ENCODE results near the gene MIAT. TPM values are rescaled to one million over a fixed set of nuclear protein-coding genes. Genes with fewer than 3 reads are reported as not detected.

MIAT gene
- total and polyA plus RNA-seq, 9 of the 15 experiments (the other 6 are each of a cell fraction or from before 2014, with no cell fraction given), result 0.03 to 0.93 (median 0.34) TPM

GRCh38 chr22:26643418-26644100 is 13.8 kb upstream of the MIAT start (continued):
- TF ChIP-seq, protein P1, sequence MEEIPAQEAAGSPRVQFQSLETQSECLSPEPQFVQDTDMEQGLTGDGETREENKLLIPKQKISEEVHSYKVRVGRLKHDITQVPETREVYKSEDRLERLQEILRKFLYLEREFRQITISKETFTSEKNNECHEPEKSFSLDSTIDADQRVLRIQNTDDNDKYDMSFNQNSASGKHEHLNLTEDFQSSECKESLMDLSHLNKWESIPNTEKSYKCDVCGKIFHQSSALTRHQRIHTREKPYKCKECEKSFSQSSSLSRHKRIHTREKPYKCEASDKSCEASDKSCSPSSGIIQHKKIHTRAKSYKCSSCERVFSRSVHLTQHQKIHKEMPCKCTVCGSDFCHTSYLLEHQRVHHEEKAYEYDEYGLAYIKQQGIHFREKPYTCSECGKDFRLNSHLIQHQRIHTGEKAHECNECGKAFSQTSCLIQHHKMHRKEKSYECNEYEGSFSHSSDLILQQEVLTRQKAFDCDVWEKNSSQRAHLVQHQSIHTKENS (CRISPR knock-in tag; IDR thresholded peaks at IDR 0.05), result no peak
- TF ChIP-seq CBFA2T2 (conservative IDR thresholded peaks at IDR 0.05) (0 out of 2 replicates have a peak, but pooled peaks have one; percentile 21), FOXK1 (CRISPR knock-in tag; IDR thresholded peaks at IDR 0.05; ENCODE audit: borderline replicate concordance) (no peak), ZNF444 (CRISPR knock-in tag; IDR thresholded peaks at IDR 0.05) (no peak), TCF7L2 (IDR thresholded peaks at IDR 0.05; ENCODE audit: low read depth, low read length) (no peak), MCM3 (IDR thresholded peaks at IDR 0.05) (no peak), CBX1 (IDR thresholded peaks at IDR 0.05; ENCODE audit: low read depth) (no peak), IFI16 (CRISPR knock-in tag; IDR thresholded peaks at IDR 0.05) (no peak), SAFB2 (IDR thresholded peaks at IDR 0.05; ENCODE audit: borderline replicate concordance, low read depth, low read length, severe bottlenecking) (no peak), HDAC8 (tag; IDR thresholded peaks at IDR 0.05) (no peak), ZNF695 (CRISPR knock-in tag; IDR thresholded peaks at IDR 0.05) (no peak), BHLHE40 (IDR thresholded peaks at IDR 0.05; ENCODE audit: low read length) (peak; percentile 33; the same call in 1 of the 2 replicates), ZNF124 (CRISPR knock-in tag; IDR thresholded peaks at IDR 0.05) (no peak), EP400 (IDR thresholded peaks at IDR 0.05) (no peak), TCF7 (IDR thresholded peaks at IDR 0.05; ENCODE audit: borderline replicate concordance) (no peak)
- TF ChIP-seq, protein P2, sequence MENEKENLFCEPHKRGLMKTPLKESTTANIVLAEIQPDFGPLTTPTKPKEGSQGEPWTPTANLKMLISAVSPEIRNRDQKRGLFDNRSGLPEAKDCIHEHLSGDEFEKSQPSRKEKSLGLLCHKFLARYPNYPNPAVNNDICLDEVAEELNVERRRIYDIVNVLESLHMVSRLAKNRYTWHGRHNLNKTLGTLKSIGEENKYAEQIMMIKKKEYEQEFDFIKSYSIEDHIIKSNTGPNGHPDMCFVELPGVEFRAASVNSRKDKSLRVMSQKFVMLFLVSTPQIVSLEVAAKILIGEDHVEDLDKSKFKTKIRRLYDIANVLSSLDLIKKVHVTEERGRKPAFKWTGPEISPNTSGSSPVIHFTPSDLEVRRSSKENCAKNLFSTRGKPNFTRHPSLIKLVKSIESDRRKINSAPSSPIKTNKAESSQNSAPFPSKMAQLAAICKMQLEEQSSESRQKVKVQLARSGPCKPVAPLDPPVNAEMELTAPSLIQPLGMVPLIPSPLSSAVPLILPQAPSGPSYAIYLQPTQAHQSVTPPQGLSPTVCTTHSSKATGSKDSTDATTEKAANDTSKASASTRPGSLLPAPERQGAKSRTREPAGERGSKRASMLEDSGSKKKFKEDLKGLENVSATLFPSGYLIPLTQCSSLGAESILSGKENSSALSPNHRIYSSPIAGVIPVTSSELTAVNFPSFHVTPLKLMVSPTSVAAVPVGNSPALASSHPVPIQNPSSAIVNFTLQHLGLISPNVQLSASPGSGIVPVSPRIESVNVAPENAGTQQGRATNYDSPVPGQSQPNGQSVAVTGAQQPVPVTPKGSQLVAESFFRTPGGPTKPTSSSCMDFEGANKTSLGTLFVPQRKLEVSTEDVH (IDR thresholded peaks at IDR 0.05; ENCODE audit: low read depth, partially characterized antibody), result no peak
- TF ChIP-seq, protein P3, sequence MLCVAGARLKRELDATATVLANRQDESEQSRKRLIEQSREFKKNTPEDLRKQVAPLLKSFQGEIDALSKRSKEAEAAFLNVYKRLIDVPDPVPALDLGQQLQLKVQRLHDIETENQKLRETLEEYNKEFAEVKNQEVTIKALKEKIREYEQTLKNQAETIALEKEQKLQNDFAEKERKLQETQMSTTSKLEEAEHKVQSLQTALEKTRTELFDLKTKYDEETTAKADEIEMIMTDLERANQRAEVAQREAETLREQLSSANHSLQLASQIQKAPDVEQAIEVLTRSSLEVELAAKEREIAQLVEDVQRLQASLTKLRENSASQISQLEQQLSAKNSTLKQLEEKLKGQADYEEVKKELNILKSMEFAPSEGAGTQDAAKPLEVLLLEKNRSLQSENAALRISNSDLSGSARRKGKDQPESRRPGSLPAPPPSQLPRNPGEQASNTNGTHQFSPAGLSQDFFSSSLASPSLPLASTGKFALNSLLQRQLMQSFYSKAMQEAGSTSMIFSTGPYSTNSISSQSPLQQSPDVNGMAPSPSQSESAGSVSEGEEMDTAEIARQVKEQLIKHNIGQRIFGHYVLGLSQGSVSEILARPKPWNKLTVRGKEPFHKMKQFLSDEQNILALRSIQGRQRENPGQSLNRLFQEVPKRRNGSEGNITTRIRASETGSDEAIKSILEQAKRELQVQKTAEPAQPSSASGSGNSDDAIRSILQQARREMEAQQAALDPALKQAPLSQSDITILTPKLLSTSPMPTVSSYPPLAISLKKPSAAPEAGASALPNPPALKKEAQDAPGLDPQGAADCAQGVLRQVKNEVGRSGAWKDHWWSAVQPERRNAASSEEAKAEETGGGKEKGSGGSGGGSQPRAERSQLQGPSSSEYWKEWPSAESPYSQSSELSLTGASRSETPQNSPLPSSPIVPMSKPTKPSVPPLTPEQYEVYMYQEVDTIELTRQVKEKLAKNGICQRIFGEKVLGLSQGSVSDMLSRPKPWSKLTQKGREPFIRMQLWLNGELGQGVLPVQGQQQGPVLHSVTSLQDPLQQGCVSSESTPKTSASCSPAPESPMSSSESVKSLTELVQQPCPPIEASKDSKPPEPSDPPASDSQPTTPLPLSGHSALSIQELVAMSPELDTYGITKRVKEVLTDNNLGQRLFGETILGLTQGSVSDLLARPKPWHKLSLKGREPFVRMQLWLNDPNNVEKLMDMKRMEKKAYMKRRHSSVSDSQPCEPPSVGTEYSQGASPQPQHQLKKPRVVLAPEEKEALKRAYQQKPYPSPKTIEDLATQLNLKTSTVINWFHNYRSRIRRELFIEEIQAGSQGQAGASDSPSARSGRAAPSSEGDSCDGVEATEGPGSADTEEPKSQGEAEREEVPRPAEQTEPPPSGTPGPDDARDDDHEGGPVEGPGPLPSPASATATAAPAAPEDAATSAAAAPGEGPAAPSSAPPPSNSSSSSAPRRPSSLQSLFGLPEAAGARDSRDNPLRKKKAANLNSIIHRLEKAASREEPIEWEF (CRISPR knock-in tag; IDR thresholded peaks at IDR 0.05), result no peak
- TF ChIP-seq, protein P4, sequence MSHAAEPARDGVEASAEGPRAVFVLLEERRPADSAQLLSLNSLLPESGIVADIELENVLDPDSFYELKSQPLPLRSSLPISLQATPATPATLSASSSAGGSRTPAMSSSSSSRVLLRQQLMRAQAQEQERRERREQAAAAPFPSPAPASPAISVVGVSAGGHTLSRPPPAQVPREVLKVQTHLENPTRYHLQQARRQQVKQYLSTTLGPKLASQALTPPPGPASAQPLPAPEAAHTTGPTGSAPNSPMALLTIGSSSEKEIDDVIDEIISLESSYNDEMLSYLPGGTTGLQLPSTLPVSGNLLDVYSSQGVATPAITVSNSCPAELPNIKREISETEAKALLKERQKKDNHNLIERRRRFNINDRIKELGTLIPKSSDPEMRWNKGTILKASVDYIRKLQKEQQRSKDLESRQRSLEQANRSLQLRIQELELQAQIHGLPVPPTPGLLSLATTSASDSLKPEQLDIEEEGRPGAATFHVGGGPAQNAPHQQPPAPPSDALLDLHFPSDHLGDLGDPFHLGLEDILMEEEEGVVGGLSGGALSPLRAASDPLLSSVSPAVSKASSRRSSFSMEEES (CRISPR knock-in tag; IDR thresholded peaks at IDR 0.05), result peak; percentile 85
